K562 (cell line): Measurements from ENCODE around the gene CAPN8. TPM values are rescaled to one million over a fixed set of nuclear protein-coding genes. Genes with fewer than 3 reads are reported as not detected.

Experiments
- ARHGAP35 ChIP-seq: fragments of 450-650 bp; IDR thresholded peaks from 2 replicates; pipeline ENCODE4 v1.6.1; 2018; ENCODE audit not compliant: partially characterized antibody
- GABPA ChIP-seq: fragments of 200-800 bp; sonication (Bioruptor generic); conservative IDR thresholded peaks from 2 replicates; pipeline ENCODE4 v1.6.1; 2016; ENCODE audit warnings: low read depth, missing genetic modification characterization, missing compliant biosample characterization
- HOXB6 ChIP-seq: fragments of 250-450 bp; sonication (Bioruptor Pico); IDR thresholded peaks from 2 replicates; pipeline ENCODE4 v1.5.1; 2022; ENCODE audit warnings: mild to moderate bottlenecking, borderline replicate concordance
- MCM3 ChIP-seq: fragments of 450-650 bp; IDR thresholded peaks from 2 replicates; pipeline ENCODE4 v1.6.1; 2016
- PYGO2 ChIP-seq: fragments of 450-650 bp; IDR thresholded peaks from 2 replicates; pipeline ENCODE4 v1.6.1; 2016; ENCODE audit warnings: mild to moderate bottlenecking, missing genetic modification characterization, moderate library complexity, missing compliant biosample characterization
- RBM25 ChIP-seq: fragments of 200-400 bp; formaldehyde crosslinking; IDR thresholded peaks from 2 replicates; pipeline ENCODE4 v1.6.1; 2018; ENCODE audit warnings: low read length, low read depth, moderate library complexity; ENCODE audit not compliant: severe bottlenecking
- RBM34 ChIP-seq: fragments of 200-400 bp; formaldehyde crosslinking; IDR thresholded peaks from 2 replicates; pipeline ENCODE4 v1.6.1; 2018; ENCODE audit warnings: low read length, borderline replicate concordance; ENCODE audit not compliant: insufficient read depth
- ZNF699 ChIP-seq: fragments of 250-450 bp; sonication (Bioruptor Pico); IDR thresholded peaks from 2 replicates; pipeline ENCODE4 v1.8.0; 2021; ENCODE audit warnings: mild to moderate bottlenecking, moderate library complexity; ENCODE audit not compliant: insufficient replicate concordance
- ZSCAN29 ChIP-seq: fragments of 450-650 bp; IDR thresholded peaks from 2 replicates; pipeline ENCODE4 v1.6.1; 2017
- polyA plus RNA-seq, 8 experiments: library from polyadenylated mRNA; depleted of rRNA in 4 of 8; stranded (reverse) in 5 of 8; unstranded in 3 of 8; fragments of >200 nt; fragmentation: Nextera tagmentation in 2 of 8; fragmentation: Illumina TruSeq in 1 of 8; extraction: Ambion mirVana in 2 of 8; extraction: Trizol in 1 of 8; gene quantifications; 2 replicates each; pipeline versions ENCODE4 v1.2.1 to v1.2.3, GENCODE V29; 2011 to 2014; ENCODE audit warnings: inconsistent platforms in 1 of 8, missing spikeins in 1 of 8
- total RNA-seq, 7 experiments: library from RNA; depleted of rRNA in 6 of 7; stranded (reverse); fragments of >200 nt in 6 of 7; fragmentation: Illumina TruSeq in 2 of 7; extraction: Trizol in 2 of 7; gene quantifications; 2 replicates each; pipeline versions ENCODE4 v1.2.1 to v1.2.3, GENCODE V29; 2011 to 2021; ENCODE audit warnings: low replicate concordance in 1 of 7
- TF ChIP-seq, protein P1 (sequence below): fragments of 450-650 bp; IDR thresholded peaks from 2 replicates; pipeline ENCODE4 v1.6.1; 2016; ENCODE audit warnings: mild to moderate bottlenecking, moderate library complexity
- TF ChIP-seq, protein P2 (sequence below): fragments of 450-650 bp; IDR thresholded peaks from 2 replicates; pipeline ENCODE4 v1.7.1; 2018; ENCODE audit warnings: mild to moderate bottlenecking, low read depth; ENCODE audit not compliant: partially characterized antibody
- TF ChIP-seq, protein P3 (sequence below): fragments of 450-650 bp; IDR thresholded peaks from 2 replicates; pipeline ENCODE4 v1.6.1; 2018; ENCODE audit warnings: mild to moderate bottlenecking, low read depth; ENCODE audit not compliant: partially characterized antibody

CAPN8 gene
- total and polyA plus RNA-seq, 9 of the 15 experiments (the other 6 are each of a cell fraction or from before 2014, with no cell fraction given), result 0.06 TPM; not detected in 8

DNA sequence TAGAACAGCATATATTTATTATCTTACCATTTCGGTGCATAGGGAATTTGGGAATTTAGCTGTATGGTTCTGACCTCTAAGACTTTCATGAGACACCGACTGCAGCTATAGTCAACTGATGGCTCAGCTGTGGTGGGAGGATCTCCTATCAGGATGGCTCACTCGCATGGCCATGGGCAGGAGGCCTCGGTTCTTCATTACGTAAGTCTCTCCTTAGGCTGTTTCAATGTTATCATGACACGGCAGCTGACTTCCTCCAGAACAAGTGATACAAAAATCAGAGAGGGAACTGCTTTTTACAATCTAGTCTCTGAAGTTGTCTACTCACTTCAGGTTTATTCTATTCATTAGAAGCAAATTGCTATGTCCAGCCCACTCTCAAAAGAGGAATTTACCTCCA, 13.3 kb upstream of the CAPN8 start (continued):
- TF ChIP-seq, protein P1, sequence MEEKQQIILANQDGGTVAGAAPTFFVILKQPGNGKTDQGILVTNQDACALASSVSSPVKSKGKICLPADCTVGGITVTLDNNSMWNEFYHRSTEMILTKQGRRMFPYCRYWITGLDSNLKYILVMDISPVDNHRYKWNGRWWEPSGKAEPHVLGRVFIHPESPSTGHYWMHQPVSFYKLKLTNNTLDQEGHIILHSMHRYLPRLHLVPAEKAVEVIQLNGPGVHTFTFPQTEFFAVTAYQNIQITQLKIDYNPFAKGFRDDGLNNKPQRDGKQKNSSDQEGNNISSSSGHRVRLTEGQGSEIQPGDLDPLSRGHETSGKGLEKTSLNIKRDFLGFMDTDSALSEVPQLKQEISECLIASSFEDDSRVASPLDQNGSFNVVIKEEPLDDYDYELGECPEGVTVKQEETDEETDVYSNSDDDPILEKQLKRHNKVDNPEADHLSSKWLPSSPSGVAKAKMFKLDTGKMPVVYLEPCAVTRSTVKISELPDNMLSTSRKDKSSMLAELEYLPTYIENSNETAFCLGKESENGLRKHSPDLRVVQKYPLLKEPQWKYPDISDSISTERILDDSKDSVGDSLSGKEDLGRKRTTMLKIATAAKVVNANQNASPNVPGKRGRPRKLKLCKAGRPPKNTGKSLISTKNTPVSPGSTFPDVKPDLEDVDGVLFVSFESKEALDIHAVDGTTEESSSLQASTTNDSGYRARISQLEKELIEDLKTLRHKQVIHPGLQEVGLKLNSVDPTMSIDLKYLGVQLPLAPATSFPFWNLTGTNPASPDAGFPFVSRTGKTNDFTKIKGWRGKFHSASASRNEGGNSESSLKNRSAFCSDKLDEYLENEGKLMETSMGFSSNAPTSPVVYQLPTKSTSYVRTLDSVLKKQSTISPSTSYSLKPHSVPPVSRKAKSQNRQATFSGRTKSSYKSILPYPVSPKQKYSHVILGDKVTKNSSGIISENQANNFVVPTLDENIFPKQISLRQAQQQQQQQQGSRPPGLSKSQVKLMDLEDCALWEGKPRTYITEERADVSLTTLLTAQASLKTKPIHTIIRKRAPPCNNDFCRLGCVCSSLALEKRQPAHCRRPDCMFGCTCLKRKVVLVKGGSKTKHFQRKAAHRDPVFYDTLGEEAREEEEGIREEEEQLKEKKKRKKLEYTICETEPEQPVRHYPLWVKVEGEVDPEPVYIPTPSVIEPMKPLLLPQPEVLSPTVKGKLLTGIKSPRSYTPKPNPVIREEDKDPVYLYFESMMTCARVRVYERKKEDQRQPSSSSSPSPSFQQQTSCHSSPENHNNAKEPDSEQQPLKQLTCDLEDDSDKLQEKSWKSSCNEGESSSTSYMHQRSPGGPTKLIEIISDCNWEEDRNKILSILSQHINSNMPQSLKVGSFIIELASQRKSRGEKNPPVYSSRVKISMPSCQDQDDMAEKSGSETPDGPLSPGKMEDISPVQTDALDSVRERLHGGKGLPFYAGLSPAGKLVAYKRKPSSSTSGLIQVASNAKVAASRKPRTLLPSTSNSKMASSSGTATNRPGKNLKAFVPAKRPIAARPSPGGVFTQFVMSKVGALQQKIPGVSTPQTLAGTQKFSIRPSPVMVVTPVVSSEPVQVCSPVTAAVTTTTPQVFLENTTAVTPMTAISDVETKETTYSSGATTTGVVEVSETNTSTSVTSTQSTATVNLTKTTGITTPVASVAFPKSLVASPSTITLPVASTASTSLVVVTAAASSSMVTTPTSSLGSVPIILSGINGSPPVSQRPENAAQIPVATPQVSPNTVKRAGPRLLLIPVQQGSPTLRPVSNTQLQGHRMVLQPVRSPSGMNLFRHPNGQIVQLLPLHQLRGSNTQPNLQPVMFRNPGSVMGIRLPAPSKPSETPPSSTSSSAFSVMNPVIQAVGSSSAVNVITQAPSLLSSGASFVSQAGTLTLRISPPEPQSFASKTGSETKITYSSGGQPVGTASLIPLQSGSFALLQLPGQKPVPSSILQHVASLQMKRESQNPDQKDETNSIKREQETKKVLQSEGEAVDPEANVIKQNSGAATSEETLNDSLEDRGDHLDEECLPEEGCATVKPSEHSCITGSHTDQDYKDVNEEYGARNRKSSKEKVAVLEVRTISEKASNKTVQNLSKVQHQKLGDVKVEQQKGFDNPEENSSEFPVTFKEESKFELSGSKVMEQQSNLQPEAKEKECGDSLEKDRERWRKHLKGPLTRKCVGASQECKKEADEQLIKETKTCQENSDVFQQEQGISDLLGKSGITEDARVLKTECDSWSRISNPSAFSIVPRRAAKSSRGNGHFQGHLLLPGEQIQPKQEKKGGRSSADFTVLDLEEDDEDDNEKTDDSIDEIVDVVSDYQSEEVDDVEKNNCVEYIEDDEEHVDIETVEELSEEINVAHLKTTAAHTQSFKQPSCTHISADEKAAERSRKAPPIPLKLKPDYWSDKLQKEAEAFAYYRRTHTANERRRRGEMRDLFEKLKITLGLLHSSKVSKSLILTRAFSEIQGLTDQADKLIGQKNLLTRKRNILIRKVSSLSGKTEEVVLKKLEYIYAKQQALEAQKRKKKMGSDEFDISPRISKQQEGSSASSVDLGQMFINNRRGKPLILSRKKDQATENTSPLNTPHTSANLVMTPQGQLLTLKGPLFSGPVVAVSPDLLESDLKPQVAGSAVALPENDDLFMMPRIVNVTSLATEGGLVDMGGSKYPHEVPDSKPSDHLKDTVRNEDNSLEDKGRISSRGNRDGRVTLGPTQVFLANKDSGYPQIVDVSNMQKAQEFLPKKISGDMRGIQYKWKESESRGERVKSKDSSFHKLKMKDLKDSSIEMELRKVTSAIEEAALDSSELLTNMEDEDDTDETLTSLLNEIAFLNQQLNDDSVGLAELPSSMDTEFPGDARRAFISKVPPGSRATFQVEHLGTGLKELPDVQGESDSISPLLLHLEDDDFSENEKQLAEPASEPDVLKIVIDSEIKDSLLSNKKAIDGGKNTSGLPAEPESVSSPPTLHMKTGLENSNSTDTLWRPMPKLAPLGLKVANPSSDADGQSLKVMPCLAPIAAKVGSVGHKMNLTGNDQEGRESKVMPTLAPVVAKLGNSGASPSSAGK, result peak; percentile 62; the same call in 1 of the 2 replicates
- TF ChIP-seq, protein P2, sequence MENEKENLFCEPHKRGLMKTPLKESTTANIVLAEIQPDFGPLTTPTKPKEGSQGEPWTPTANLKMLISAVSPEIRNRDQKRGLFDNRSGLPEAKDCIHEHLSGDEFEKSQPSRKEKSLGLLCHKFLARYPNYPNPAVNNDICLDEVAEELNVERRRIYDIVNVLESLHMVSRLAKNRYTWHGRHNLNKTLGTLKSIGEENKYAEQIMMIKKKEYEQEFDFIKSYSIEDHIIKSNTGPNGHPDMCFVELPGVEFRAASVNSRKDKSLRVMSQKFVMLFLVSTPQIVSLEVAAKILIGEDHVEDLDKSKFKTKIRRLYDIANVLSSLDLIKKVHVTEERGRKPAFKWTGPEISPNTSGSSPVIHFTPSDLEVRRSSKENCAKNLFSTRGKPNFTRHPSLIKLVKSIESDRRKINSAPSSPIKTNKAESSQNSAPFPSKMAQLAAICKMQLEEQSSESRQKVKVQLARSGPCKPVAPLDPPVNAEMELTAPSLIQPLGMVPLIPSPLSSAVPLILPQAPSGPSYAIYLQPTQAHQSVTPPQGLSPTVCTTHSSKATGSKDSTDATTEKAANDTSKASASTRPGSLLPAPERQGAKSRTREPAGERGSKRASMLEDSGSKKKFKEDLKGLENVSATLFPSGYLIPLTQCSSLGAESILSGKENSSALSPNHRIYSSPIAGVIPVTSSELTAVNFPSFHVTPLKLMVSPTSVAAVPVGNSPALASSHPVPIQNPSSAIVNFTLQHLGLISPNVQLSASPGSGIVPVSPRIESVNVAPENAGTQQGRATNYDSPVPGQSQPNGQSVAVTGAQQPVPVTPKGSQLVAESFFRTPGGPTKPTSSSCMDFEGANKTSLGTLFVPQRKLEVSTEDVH, result peak; percentile 34
- TF ChIP-seq, protein P3, sequence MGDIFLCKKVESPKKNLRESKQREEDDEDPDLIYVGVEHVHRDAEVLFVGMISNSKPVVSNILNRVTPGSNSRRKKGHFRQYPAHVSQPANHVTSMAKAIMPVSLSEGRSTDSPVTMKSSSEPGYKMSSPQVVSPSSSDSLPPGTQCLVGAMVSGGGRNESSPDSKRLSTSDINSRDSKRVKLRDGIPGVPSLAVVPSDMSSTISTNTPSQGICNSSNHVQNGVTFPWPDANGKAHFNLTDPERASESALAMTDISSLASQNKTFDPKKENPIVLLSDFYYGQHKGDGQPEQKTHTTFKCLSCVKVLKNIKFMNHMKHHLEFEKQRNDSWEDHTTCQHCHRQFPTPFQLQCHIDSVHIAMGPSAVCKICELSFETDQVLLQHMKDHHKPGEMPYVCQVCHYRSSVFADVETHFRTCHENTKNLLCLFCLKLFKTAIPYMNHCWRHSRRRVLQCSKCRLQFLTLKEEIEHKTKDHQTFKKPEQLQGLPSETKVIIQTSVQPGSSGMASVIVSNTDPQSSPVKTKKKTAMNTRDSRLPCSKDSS, result no peak
- TF ChIP-seq RBM25 (peak; percentile 44), ZNF699 (no peak), ZSCAN29 (no peak), GABPA (peak; percentile 45; the same call in 1 of the 2 replicates), PYGO2 (tag) (0 out of 2 replicates have a peak, but pooled peaks have one; percentile 27), HOXB6 (CRISPR knock-in tag) (no peak), MCM3 (no peak), ARHGAP35 (no peak), RBM34 (no peak)
